DMS 273 (cell line): ENCODE results near the gene FUT3.
"Not testable (repeated sequence)": the region's sequence is repeated elsewhere in the genome, so short reads cannot be mapped to it uniquely, and the experiment has no call there.

Source experiments
- DNase-seq: peaks from one replicate; lab custom pipeline; 2025; ENCODE audit not compliant: unreplicated experiment; lab: John Stamatoyannopoulos, UW

Gene FUT3

GRCh38 chr19:5882421-5882968 is 31.2 kb upstream of the FUT3 start:
- no peak for DNase-seq

- DNase-seq, result no peak
These were observed 30.5 kb upstream of the FUT3 start for GRCh38 chr19:5881543-5882299.

GRCh38 chr19:5880604-5881078 is 29.4 kb upstream of the FUT3 start:
- DNase-seq, result no peak

GRCh38 chr19:5880196-5880595 is 28.9 kb upstream of the FUT3 start:
- DNase-seq, result no peak

GRCh38 chr19:5877882-5878281 is 26.6 kb upstream of the FUT3 start:
- DNase-seq, result no peak

- no peak for DNase-seq
These were observed 26.2 kb upstream of the FUT3 start for GRCh38 chr19:5877427-5877826.

- not testable (repeated sequence) for DNase-seq
These were observed 23.2 kb upstream of the FUT3 start for GRCh38 chr19:5874496-5874895.

GRCh38 chr19:5873617-5874199 is 22.5 kb upstream of the FUT3 start:
- no peak for DNase-seq

GRCh38 chr19:5870986-5871394 is 19.7 kb upstream of the FUT3 start:
- no peak for DNase-seq

- DNase-seq, result no peak
These were observed 16.2 kb upstream of the FUT3 start for GRCh38 chr19:5867201-5868136.

GRCh38 chr19:5865772-5866171 is 14.5 kb upstream of the FUT3 start:
- DNase-seq, result no peak

GRCh38 chr19:5864725-5865486 is 13.7 kb upstream of the FUT3 start:
- no peak for DNase-seq

- DNase-seq, result no peak
These were observed 12.9 kb upstream of the FUT3 start for GRCh38 chr19:5864013-5864720.

GRCh38 chr19:5863030-5863665 is 11.9 kb upstream of the FUT3 start:
- no peak for DNase-seq

GRCh38 chr19:5857203-5858081 is 6.2 kb upstream of the FUT3 start:
- DNase-seq, result no peak

GRCh38 chr19:5855151-5855550 is 3.9 kb upstream of the FUT3 start:
- not testable (repeated sequence) for DNase-seq

GRCh38 chr19:5854121-5854520 is 2.9 kb upstream of the FUT3 start:
- DNase-seq, result not testable (repeated sequence)

GRCh38 chr19:5850743-5851293 is 431 bp downstream of the FUT3 start:
- no peak for DNase-seq
